SK-N-MC (cell line): ENCODE results near the gene COQ8A.

ENCODE experiments used
- EZH2 ChIP-seq: fragments of 200-600 bp; sonication (generic); IDR thresholded peaks from one replicate; pipeline ENCODE4 v1.6.1; 2017; ENCODE audit warnings: antibody characterized with exemption
- POLR2AphosphoS5 ChIP-seq: IDR thresholded peaks from 2 replicates; pipeline ENCODE4 v1.6.1; 2012; ENCODE audit warnings: mild to moderate bottlenecking, low read depth, low read length, borderline replicate concordance

DNA sequence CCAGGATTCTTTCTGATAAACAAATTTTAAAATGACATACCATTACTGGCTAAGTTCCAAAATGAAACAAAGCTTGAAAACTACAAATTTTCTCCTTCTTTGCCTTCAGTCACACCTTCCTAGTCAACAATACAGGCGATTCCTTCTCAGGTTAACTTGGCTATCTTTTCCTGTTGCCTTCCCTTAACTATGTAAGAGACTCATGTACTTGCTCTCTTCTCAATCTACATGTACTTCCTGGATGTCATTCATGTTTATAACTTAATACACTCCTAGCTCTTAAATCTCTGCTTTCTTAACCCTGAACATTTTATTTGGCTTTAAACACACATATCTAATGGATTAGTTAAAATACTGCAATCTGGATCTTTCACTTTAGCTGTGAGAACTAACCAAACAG is 97.0 kb downstream of the COQ8A start:
- TF ChIP-seq POLR2AphosphoS5: no peak
- no peak for TF ChIP-seq EZH2
